GM21529 (cell line): ENCODE data around the gene MUC5AC.
"Not testable (repeated sequence)": the region's sequence is repeated elsewhere in the genome, so short reads cannot be mapped to it uniquely, and the experiment has no call there.

Experiments
- ATAC-seq: cut with Tn5 transposase; IDR thresholded peaks from one replicate; pipeline ENCODE4 v1.9.1; 2021; ENCODE audit not compliant: unreplicated experiment

MUC5AC gene

GRCh38 chr11:1157645-1158591 lies at the start of gene MUC5AC:
Gene MUC5AC, plus strand, starts transcription at chr11:1157953. Its CDS starts 47 bp downstream, at chr11:1158000.
- no peak for ATAC-seq

GRCh38 chr11:1108246-1108900 lies 49.4 kb upstream of the MUC5AC start:
- ATAC-seq: no peak

DNA sequence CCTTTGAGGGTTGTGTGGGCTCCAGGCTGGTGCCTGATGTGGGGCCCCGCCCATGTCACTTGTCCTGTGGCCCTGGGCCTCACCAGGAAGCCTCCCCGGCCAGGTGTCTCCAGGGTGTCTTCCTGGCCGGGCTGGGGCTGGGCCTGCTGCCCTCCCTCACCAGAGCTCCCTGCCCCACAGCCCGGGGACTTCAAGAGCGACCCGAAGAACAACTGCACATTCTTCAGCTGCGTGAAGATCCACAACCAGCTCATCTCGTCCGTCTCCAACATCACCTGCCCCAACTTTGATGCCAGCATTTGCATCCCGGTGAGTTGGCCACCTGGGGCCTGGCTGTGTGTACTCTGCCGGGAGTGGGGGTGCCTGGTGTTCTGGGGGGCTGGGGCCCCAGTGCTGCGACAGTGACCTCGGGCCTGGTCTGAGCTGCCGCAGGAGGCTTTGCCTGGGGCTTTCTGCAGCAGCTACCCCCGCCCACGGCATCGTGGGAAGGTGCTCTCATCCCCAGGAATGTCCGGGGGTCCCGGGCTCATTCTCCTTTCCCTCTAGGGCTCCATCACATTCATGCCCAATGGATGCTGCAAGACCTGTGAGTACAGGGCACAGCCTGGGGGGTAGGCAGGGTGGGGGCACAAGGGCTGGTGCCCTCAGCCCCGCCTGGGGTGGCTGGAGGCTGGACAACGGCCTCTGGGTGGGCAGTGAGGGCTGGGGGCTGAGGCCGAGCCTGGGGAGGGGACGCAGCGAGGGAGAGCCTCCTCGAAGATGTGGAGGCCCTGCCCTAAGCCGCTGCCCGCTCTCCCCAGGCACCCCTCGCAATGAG lies 48.4 kb upstream of the MUC5AC start:
- ATAC-seq: no peak

DNA sequence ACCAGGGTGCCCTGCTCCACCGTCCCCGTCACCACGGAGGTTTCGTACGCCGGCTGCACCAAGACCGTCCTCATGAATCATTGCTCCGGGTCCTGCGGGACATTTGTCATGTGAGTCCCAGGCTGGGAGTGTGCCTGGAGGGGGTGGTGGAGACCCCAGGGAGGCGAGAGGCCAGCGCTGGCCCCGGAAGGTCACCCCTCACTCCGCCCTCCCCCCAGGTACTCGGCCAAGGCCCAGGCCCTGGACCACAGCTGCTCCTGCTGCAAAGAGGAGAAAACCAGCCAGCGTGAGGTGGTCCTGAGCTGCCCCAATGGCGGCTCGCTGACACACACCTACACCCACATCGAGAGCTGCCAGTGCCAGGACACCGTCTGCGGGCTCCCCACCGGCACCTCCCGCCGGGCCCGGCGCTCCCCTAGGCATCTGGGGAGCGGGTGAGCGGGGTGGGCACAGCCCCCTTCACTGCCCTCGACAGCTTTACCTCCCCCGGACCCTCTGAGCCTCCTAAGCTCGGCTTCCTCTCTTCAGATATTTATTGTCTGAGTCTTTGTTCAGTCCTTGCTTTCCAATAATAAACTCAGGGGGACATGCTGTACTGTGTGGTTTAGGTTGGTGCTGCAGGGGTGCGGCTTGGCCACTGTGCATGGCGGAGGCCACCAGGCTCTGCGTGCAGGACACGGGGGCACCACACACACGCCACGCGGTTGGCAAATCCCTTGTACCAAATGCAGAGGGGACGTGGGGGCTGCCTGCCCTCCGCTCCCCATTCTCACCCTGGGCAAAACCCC lies 47.6 kb upstream of the MUC5AC start:
- no peak for ATAC-seq

DNA sequence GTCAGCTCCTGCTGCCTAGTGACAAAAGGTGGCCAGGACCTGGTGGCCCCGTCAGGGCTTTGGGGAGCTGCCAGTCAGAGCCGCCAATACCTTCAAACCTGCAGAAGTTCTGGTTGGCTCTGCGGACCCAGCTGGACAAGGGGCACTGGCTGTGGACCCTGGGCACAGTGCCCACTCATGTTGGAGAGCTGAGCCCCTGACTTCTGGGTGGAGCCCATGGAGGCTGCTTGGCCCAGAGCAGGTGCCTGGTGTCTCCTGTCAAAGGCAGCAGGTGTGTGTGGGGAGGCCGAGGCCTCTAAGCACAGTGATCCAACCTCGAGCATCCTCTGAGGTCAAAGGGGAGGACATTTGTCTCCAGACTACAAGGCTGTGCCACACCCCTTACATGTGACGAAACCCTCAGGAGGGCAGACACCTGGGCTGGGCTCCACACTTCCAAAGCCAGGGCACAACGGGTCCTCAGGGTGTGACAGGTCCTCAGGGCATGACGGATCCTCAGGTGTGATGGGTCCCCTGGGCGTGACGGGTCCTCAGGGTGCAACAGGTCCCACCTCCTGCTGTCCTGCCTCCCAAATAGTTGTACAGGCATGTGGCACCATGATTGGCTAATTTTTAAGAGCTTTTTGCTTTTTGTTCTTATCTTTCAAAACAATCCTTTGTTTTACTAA lies 46.1 kb upstream of the MUC5AC start:
- ATAC-seq: no peak

DNA sequence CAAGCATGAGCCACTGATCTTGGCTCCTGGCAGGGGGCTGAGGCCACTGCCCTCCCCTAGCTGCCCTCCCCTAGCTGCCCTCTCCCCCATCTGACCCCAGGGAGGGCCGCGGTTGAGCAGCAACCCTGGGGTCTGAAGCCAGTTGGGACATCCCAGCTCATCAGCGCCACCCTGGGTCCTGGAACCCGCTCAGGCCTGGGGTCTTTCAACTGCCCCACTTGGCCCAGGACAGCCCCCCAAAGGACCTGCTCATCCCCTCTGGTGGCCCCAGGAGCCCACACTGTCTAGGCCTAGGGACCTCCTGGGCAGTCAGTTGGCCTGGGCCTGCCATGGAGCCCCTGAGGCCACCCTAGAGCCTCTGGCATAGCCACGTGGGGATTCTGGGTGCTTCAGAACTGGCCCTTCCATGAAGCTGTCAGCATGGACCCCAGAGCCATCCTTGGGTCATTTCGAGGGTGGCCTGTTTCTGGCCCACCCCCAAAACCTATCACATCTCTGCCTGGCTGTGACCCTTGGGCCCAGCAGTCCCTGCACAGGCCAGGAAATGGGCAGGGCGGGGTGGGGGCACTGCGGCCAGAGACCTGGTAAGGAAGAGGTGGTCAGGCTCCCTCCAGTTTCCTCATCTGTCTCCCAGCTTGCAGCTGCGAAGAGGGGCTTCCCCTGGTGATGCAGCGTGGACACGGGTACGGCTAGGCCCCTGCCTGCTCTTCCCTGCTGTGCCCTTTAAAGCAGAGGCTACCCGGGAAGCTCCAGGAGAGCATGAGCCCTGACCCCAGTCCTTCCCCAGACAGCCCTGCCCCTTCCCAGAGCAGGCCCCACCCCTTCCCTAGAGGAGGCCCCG lies 45.2 kb upstream of the MUC5AC start:
- no peak for ATAC-seq

- ATAC-seq: no peak
Observed at GRCh38 chr11:1113405-1114201, 44.1 kb upstream of the MUC5AC start.

DNA sequence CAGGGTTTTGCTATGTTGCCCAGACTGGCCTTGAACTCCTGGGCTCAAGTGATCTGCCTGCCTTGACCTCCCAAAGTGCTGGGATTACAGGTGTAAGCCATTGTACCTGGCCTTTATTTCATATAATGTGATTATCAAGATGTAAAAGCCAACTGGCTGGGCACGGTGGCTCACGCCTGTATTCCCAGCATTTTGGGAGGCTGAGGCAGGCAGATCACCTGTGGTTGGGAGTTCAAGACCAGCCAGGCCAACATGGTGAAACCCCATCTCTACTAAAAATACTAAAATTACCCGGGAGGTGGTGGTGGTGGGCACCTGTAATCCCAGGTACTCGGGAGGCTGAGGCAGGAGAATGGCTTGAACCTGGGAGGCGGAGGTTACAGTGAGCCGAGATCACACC lies 42.5 kb upstream of the MUC5AC start:
- not testable (repeated sequence) for ATAC-seq

DNA sequence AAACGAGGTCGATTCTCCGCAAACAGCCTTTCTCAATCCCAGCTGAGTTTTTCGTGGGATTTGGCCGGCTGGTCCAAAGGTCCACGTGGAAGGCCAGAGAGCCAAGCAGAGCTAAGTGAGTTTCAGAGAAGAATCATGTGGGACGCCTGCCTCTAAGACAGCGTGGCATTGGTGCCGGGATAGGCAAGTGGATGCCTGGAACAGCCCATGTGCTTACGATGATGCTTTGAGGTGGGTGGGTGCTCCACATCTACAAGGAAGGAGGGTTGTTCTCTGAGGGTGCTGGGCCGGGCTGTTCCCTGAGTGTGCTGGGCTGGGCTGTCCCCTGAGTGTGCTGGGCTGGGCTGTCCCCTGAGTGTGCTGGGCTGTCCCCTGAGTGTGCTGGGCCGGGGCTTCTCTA lies 41.6 kb upstream of the MUC5AC start:
- no peak for ATAC-seq

DNA sequence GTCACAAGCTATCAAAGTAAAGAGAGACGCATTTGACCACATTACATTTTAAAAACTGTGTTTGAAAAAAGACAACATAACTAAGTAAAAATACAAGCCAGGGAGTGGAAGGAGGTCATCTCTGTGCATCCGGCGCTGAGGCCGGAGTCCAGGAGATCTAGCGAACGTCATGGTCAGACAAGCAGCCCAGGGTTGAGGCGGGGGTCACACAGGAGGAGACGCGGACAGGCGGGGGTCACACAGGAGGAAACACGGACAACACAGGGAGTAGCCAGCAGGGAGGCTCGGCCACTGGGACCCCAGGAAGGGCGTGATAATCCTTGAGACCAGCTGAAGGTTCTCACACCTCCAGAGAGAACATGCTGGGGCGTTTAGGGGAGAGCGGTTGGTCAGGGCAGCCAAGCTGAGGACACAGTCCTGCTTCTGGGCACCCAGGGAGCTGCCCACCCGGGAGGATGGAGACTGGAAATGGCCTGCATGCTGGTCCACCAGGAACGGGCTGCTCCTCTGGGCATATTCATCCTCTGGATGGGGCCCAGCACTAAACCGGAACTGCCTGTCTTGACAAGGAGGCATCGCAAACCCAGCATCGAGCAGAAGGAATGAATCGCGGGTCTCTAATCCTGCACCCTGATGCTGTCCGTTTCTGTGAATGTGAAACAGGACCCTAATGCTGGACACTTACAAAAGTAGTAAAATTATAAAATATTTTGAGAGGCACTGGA lies 40.9 kb upstream of the MUC5AC start:
- no peak for ATAC-seq

DNA sequence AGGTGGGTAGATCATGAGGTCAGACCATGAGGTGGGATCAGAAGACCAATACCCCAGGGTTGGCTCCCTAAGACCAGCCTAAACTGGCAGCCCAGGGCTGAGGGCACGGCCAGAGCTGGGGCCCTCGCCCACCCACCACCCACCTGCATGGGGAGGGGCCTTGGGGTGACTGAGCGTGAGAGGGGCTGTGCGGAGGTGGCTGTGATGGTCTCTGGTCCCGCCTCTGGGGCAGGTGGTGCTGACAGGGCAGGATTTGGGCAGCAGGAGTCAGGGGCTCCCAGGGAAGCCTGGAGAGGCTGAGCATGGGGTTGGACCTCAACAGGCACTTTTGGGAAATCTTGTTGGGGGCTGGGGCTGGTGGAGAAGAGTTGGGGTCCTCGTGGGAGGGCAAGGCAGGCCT lies 39.8 kb upstream of the MUC5AC start:
- no peak for ATAC-seq

- ATAC-seq: no peak
Observed at GRCh38 chr11:1118755-1119603, 38.8 kb upstream of the MUC5AC start.

DNA sequence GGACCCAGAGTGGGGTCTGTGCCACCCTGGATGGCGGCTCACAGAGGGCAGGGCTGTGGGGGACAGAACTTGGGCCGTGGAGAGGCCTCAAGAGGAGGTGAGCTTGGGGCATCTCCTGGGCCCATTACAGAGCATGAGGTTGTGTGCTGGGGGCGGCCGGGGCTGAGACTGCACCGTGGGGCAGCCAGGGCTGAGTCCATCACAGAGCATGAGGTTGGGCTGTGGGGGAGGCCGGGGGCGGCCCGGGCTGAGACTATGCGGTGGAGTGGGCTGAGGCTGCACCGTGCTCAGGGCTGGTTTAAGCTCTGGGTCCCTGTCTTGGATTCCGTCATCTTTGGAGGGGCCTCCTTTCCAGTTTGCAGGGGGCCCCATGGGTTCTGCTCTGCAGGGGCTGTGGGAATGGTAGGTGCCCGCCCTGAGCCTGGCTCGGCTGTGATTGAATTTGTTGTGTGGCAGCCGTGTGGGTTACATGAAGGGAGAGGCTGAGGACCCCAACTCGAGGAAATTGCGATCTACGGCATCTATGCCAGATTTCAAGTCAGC lies 38.1 kb upstream of the MUC5AC start:
- no peak for ATAC-seq

DNA sequence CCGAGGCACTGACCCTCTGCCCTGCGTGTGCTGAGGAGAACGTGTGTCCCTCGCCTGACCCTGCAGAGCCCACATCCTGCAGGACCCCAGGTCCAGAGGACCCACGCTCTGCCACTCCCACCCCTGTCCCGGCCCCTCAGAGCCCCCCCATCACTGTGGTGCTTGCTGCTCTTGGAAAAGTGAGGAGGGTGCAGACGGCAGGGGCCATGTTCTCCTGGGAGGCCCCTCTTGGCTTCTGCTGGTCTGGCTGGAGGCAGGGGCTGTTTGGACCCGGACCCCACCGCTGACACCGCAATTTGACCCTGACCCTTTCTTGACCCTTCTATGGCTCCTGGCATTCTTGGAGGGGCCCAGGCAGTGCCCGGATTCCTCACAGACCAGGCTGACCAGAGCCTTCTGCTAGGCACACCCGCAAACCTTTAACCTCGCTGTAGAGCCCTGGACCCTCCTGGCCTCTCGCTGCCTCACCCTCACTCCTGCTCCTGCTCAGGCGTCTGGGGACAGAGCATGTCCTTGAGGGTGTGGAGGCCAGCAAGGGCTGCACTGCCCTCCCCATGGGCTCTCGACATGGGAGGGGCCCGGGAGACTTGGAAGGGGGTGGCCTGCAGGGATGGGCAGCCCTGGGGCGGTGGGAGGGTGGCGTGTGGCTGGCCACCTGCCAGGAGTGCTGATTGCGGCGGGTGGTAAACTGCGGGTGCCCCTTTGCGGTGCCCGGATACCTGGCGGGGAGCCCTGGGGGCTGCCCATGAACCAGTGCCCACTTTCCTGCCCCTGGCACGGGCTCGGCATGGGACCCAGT lies 37.0 kb upstream of the MUC5AC start:
- ATAC-seq: no peak

GRCh38 chr11:1121331-1121812 lies 36.4 kb upstream of the MUC5AC start:
- no peak for ATAC-seq
